Vagina (tissue), 2 donors: ENCODE results near the gene POTEC.
"Not testable (repeated sequence)": the region's sequence is repeated elsewhere in the genome, so short reads cannot be mapped to it uniquely, and the experiment has no call there.

Experiments
- POLR2AphosphoS5 ChIP-seq, 2 donors: sonication (generic); formaldehyde crosslinking; IDR thresholded peaks; one replicate each; pipeline ENCODE4 v1.9.0; 2017; ENCODE audit warnings: antibody characterized with exemption in 2 of 2, mild to moderate bottlenecking in 2 of 2, low read depth in 1 of 2; ENCODE audit not compliant: insufficient read depth in 1 of 2
- TF ChIP-seq, protein P1 (sequence below), 3 experiments: fragments of 450-650 bp in 2 of 3; fragments of 200-600 bp in 1 of 3; sonication (generic) in 1 of 3; IDR thresholded peaks; one replicate each; pipeline ENCODE4 v1.5.1; 2017 to 2019; ENCODE audit warnings: antibody characterized with exemption in 3 of 3, mild to moderate bottlenecking in 2 of 3, moderate library complexity in 2 of 3

DNA sequence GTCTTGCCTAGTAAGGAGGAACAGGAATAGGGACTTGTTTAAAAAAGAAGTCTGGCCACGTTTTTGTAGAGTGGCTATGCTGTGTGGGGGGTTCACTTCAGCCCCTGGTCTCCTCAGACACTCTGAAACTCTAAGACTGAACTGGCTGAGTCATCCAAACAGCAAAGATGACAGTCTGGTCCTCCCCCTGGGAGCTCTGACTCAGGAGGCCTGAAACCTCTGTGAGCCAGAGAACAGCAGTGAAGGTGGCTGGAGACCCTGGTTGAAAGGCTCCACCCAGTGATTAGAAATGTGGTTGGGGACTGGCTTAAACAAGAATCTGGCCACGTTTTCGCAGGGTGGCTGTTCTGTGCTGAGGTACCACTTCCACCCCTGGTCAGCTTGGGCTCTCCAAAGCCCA lies 32.7 kb downstream of the POTEC start:
- TF ChIP-seq, protein P1, sequence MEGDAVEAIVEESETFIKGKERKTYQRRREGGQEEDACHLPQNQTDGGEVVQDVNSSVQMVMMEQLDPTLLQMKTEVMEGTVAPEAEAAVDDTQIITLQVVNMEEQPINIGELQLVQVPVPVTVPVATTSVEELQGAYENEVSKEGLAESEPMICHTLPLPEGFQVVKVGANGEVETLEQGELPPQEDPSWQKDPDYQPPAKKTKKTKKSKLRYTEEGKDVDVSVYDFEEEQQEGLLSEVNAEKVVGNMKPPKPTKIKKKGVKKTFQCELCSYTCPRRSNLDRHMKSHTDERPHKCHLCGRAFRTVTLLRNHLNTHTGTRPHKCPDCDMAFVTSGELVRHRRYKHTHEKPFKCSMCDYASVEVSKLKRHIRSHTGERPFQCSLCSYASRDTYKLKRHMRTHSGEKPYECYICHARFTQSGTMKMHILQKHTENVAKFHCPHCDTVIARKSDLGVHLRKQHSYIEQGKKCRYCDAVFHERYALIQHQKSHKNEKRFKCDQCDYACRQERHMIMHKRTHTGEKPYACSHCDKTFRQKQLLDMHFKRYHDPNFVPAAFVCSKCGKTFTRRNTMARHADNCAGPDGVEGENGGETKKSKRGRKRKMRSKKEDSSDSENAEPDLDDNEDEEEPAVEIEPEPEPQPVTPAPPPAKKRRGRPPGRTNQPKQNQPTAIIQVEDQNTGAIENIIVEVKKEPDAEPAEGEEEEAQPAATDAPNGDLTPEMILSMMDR (IDR thresholded peaks at IDR 0.05) = not testable (repeated sequence)
- TF ChIP-seq POLR2AphosphoS5 (IDR thresholded peaks at IDR 0.05; ENCODE audit: insufficient read depth in 1 of 2, low read depth in 1 of 2) = not testable (repeated sequence)
